GM18517 (cell line): Measurements from ENCODE around the gene ZNF229.
"Not testable (repeated sequence)": the region's sequence is repeated elsewhere in the genome, so short reads cannot be mapped to it uniquely, and the experiment has no call there.

ENCODE experiments used
- ATAC-seq: cut with Tn5 transposase; IDR thresholded peaks from one replicate; pipeline ENCODE4 v1.9.1; 2021; ENCODE audit warnings: mild to moderate bottlenecking, moderate library complexity; ENCODE audit not compliant: unreplicated experiment

ZNF229 gene

GRCh38 chr19:44447916-44448674 lies at the start of gene ZNF229:
ZNF229 (minus strand) TSS chr19:44448472; CDS start chr19:44442847, 5,625 bp downstream.
- ATAC-seq = no peak

DNA sequence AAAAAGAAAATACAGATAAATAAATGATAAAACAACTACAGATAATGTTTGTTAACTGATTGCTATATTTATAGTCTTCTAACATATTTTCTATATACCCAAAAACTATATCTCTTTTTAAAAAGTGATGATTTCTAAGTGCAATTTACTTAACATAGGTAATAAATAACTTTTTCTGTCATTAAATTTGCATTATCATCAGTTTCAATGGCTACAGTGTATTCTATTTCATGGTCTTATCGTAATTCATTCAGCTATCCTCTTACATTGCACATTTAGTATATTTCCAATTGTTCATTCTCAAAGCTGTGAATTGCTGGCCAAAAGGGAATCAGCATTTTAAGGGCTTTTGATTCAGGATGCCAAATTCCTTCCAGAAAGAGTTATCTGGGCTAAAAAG lies 48.4 kb upstream of the ZNF229 start:
- no peak for ATAC-seq

DNA sequence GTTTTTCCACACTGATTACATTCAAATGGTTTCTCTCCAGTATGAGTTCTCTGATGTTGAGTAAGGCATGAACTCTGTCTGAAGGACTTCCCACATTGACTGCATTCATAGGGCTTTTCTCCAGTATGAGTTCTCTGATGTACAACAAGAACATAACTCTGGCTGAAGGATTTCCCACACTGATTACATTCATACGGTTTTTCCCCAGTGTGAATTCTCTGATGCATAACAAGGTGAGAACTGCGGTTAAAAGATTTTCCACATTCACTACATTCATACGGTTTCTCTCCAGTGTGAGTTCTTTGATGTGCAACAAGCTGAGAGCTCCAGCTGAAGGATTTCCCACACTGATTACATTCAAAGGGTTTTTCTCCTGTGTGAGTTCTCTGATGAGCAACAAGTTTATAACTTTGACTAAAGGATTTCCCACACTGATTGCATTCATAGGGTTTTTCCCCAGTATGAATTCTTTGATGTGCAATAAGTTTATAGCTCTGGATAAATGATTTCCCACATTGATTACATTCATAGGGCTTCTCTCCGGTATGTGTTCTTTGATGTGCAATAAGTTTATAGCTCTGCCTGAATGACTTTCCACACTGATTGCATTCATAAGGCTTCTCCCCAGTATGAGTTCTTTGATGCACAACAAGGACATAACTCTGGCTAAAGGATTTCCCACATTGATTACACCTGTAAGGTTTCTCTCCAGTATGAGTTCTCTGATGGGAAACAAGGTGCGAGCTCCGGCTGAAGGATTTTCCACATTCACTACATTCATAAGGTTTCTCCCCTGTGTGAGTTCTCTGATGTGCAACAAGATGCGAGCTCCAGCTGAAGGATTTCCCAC lies 28.5 kb upstream of the ZNF229 start:
- ATAC-seq = no peak

DNA sequence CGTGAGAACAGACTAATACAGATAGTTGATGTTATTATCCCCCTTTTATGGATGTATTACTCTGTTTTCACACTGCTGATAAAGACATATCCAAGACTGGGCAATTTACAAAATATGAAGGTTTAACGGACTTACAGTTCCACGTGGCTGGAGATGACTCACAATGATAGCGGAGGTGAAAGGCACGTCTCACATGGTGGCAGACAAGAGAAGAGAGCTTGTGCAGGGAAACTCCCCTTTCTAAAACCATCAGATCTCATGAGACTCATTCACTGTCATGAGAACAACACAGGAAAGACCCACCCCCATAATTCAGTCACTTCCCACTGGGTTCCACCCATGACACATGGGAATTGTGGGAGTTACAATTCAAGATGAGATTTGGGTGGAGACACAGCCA lies 20.5 kb upstream of the ZNF229 start:
- not testable (repeated sequence) for ATAC-seq

DNA sequence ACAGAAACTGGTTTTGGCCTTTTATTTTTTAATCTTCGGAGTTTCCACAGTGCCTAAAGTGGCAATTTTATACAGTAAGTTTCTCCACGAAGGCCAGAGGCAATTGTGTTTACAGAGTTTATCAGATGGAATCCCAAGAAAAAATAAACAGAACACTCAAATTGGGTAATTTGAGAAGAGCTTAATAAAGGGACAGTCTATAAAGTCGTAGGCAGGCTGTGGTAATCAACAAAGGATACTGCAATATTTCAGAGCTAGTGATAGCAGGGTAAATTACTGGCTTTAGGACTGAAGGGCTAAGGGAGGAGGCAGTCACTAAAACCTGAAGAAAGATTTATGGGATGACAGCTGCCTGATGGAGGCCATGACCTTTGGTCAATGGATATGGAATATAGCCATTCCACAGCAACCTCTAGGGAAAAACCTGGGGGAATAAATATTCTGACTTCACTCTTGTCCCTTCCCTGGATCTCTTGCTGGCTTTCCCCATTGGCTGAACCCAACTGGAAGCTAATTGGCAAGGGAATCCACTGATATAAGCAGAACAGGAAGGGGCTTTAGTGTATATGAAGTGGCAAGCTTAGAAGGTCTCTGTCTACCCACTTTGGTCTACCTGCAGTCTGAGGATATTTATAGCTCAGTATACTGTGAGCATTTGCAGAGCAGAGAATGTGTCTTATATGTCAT lies 14.5 kb upstream of the ZNF229 start:
- ATAC-seq = not testable (repeated sequence)

DNA sequence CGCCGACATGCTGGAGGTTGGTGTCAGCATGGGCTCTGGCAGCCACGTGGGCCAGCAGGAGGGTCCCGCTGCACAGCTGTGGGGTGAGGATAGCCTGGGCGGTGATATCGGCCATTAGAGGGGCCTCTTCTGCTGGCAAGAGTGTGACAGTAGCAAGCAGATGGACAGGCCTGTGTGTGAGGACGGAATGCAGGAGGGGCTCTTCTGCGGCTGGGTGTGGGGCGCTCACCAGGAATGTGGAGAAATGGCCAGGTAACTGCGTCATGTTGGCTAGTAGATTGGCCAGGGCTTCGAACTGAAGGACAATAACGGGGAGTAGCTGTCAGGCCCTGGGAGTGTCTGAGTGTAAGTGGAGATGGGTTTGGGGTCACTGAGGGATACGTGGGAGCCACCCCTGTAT lies 7.7 kb upstream of the ZNF229 start:
- ATAC-seq = not testable (repeated sequence)

GRCh38 chr19:44455100-44455499 lies 6.8 kb upstream of the ZNF229 start:
- no peak for ATAC-seq

- ATAC-seq = no peak
Observed at GRCh38 chr19:44452367-44452766, 4.1 kb upstream of the ZNF229 start.

DNA sequence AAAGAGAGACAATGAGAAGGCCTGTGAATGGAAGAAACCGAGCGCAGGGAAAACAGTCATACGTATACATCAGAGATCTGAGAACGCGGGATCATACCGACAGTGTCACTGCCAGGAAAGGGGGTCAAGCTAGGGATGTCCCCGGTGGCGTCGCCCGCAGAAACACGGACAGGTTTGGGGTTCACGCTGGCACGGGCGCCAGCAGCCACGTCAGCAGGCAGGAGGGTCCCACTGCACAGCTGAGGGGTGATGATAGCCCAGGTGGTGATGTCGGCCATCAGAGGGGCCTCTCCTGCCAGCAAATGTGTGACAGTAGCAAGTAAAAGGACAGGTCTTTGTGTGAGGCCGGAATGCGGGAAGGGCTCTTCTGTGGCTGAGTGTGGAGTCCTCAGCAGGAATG lies 3.4 kb upstream of the ZNF229 start:
- ATAC-seq = no peak

DNA sequence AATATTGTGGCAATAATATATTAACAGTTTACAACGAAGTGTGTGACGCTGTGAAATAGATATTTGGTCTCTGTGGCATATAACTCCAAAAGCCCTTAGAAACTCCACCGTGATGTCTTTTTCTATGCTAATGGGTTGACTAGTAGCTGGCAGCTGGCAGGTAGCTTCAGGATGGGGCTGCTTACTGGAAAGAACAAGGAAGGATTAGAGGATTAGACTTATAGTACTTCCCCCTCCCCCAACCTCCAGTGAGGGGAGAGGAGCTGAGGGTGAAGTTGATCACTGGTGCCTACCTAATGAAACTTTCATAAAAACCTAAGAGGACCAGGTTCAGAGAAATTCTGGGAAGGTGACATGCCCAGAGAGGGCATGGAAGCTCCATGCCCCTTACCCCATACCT lies 9.8 kb downstream of the ZNF229 start:
- ATAC-seq = no peak

GRCh38 chr19:44435441-44435840 lies 12.8 kb downstream of the ZNF229 start:
- ATAC-seq = no peak

GRCh38 chr19:44430956-44431355 lies 17.3 kb downstream of the ZNF229 start:
- ATAC-seq = no peak

DNA sequence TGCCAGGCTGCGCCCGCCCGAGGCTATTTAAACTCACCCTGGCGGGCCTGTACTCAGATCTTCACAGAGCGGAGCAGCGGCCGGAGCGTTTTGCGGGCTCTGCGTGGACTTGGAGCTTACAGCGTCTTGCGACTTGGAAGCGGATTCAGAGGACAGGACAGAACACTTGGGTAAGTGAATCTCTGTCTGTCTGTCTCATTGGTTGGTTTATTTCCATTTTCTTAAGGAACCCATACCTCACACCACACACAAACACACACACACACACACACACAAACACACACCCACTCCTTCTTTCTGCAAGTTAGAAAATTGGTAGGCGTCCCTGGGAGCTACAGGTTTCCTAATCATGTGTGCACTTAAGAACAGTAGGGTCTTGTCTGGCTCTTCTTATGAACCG lies 32.7 kb downstream of the ZNF229 start:
- not testable (repeated sequence) for ATAC-seq

GRCh38 chr19:44401139-44402115 lies 46.8 kb downstream of the ZNF229 start, which contains the start of gene ZNF285:
ZNF285 (minus strand) TSS chr19:44401608; CDS start chr19:44397213, 4,395 bp downstream.
- ATAC-seq = peak; percentile 64

- ATAC-seq = not testable (repeated sequence)
Observed at GRCh38 chr19:44389268-44389667, 59.0 kb downstream of the ZNF229 start.
